NCI-H187 (cell line): ENCODE data around the gene STX8.
A peak's percentile ranks its signal among the peaks of the same experiment; 100 is the strongest.
"Not testable (repeated sequence)": the region's sequence is repeated elsewhere in the genome, so short reads cannot be mapped to it uniquely, and the experiment has no call there.

Source experiments
- DNase-seq, 2 experiments: peaks; one replicate each; lab custom pipeline; 2025; lab: John Stamatoyannopoulos, UW

STX8 gene

DNA sequence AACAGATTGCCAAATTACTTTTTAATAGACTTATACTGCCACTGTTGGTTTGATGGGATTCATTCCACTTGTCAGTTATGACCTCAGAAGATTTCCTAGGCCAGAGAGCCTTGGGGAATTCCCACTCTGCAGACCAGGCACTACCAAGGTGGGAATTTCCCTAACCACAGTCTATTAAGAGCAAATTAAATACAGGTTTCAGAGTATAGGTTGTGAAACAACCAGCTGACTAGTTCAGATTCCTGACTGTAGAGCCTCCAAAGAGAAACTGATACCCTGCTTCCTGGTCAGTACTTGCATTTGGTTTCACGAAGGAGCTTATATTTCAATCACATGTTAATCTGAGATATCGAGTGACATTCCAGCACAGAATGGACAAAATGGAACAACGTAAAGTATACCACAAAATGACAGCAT, 186.5 kb downstream of the STX8 start:
- DNase-seq, result no peak

DNA sequence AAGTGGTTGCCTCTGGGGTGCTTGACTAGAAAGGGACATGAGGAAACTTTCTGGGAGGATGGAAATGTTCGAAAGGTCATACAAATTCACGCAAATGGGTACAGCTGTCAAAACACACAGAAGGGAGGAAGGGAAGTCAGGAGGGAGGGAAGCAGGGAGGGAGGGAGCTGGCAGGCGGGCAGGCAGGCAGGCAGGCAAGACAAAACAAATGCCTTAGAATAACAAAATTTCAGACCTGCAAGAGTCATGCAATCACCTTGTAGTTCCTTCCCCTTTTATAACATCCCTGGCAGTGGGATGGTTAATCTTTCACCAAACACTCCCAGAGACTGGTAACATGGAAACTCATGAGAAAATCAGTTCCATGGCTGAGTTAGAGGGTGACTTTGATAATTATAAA, 189.2 kb downstream of the STX8 start:
- DNase-seq, result no peak

DNA sequence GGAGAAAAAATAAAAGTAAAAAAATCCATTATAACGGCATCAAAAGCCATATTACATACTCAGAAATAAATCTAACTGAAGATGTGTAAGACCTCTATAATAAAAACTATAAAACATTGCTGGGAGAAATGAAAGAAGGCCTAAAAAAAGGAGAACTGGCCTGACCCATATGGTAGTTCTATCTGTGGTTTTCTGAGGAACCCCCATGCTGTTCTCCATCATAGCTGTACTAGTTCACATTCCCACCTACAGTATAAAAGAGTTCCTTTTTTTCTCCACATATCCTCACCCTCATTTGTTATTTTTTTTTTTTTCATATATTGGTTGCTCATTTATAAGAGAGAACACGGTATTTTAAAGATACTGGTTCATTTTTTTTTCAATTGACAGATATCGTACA, 191.8 kb downstream of the STX8 start:
- DNase-seq, result no peak

DNA sequence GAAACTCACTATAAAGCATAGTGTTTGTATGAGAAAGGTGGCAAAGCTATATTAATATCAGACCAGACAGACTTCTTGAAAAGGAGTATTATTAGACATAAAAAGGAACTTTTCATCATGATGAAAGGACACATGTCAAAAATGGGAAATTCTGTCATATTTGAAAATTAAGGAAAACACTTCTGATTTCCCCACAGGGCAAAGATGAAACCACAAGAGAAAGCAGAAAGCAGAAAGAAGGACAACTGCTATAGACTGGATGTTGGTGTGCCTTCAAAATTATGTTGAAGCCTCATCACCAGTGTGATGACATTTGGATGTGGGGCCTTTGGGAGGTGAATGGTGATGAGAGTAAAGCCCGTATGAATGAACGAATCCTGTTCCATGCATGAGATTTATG, 193.0 kb downstream of the STX8 start:
- DNase-seq, result no peak

DNA sequence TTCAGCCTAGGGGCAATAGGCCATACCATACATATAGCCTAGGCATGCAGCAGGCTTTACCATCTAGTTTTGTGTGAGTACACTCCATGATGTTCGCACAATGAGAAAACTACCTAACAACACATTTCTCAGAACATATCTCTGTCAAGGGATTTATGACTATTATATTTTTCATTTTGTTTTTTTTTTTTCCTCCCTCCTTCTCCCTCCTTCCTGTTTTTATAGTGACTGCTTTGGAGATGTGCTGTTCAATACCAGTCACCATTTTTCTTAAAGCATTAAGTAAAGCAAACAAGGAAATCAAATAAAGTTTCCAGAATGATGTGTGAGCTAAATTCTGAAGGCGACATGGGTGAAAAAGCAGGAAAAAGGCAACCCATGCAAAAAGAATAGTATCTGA, 194.6 kb downstream of the STX8 start:
- no peak for DNase-seq

DNA sequence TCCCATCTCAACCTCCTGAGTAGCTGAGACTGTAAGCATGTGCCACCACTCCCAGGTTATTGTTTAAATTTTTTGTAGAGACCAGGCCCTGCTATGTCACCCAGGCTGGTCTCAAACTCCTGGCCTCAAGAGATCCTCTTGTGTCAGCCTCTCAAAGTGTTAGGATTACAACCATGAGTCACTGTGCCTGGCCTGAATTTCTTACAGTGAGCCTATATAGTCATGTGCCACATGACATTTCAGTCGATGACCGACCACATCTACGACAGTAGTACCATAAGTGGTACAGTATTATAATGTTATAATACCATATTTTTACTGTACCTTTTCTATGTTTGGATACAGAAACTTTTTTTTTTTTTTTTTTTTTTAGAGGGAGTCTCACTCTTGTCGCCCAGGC, 195.3 kb downstream of the STX8 start:
- no peak for DNase-seq

DNA sequence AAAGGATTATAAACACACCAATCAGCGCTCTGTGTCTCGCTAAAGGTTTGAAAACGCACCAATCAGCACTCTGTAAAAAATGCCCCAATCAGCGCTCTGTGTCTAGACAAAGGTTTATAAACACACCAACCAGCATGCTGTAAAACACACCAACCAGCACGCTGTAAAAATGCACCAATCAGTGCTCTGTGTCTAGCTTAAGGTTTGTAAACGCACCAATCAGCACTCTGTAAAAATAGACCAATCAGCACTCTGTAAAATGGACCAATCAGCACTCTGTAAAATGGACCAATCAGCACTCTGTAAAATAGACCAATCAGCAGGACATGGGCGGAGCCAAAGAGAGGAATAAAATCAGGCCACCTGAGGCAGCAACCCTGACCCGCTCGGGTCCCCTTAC, 199.4 kb downstream of the STX8 start:
- DNase-seq, result not testable (repeated sequence)

DNA sequence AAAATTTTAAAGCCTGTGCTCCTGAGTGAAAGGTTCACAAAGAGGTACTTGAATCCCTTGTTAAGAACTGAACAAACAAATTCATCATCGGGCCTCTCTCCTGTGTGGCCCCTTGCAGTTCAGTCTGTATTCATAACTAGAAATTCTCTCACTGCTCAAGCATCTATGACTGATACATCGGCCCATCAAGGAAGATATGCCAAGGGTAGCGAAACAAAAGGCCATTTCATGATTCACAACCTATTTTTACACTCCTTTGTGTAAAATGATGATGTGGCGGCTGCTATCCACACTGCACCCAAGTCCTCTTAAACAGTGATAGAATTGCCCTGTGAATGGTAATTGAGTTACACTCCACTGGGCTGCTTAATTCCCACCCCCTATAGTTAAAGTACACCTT, 204.6 kb downstream of the STX8 start:
- DNase-seq, result peak; percentile 65 to 66

DNA sequence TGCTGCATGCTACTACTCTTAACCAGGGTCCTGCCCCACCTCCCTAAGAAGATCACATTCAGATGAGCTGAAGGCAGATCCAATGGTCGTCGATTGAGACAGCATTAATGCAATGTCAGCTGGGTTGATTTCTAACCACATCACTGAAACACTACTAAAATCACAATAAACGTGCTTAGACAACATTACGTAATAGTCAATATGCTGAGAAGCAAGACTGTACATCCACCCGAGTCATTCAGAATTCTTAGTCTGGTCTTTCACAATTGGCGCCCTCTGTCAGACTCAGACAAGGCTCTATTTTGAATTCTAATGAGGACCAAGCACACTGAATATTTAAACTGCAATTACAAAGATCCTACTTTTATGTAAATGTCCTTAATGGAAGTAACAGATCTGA, 205.2 kb downstream of the STX8 start:
- peak in 1 of 2 experiments; percentile 29 for DNase-seq

DNA sequence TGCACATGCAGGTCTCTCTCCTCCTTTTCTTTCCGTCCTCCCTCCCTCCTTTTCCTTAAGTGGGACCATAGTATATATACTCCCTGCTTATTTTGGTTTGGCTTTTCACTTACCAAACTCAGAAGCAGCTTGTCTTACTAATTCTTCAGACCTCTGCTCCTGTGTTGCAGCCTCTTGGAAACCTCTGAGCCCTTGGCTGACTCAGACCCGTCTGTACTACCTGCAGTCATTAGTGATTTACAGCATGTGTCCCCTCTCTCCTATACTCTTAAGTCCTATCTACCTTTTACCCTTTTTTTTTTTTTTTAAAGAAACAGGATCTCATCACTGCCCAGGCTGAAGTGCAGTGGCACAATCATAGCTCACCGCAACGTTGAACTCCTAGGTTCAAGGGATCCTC, 207.0 kb downstream of the STX8 start:
- DNase-seq, result no peak

DNA sequence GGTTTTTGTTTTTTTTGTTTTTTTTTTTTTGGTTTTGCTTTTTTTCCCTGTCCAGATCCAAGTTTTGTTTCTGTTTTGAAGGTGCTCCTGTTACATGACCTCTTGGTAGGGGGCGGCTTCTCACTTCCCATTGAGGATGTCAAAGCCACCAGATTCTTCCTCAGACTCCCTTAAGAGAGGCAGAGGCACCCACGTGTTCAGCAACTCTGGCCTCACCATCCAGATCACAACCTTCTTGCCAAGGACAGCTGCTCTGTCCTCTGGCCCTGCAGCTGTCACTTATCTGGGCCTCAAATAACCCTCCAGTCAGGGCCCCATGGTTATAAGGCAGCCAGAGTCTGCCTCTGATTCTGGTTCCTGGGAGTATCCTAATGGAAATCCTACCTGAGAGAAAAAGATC, 208.5 kb downstream of the STX8 start:
- DNase-seq, result no peak

DNA sequence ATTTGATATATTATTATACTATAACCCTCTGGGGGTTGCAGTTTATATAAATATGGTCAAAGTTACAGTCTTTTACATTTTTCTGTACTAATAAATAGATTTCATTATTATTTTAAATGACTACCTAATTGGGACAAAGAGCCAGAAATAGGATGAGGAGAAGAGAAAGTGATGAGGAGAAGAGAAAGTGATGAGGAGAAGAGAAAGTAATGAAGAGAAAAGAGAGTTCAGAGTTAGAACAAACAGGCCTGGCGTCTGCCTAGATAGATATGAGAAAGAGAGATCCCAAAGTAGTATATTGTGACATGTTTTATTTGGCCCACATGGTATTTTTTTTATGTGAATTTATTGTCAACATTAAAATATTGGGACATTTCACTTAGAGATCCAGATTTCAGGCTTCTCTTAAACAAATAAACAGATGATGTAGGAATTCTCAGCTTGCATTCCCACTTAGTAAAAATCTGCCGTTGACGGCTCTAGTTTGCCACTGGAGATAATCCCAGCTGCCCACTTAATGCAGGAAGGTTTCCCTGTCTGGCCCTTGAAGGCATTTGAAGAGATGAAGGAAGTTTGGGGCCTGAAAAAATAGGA, 210.7 kb downstream of the STX8 start:
- no peak for DNase-seq

DNA sequence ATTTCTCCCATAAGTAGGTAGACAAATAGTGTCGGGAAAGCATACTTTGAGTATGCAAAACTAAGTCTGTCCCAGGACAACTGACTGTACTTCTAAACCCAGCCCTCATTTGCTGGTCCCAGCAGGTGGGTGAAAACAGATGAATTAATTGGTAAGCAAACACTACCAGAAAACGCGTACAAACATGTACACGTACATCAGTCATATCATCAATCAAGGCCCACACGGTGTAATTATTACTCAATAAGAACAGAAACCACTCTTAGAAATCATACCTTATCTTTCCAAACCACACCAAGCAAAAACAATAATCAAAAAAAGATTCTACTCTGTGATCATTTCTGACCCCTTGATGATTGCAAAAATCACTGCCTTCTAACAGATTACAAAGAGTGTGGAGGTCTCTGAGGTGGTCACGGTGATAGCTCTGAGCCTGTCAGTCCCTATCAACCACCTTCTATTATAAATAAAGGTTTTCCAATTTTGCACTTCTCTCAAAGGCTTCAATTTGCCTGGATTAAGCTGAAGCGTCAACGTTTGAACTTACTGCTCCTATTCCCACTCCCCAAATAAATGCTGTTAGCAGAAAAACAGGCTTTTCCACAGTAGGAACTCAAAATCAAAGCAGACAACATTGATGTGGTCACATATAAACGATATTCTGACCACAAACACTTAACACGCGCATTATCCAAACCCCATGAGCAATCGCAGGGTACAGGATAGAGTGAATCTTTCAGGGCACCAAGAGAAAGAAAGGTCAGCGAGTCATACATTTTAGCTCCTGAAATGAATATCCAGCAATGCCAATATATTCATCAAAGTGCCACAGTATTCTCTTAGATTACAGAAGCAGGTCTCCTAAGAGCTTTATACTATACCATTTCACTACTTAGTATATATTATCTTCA, 211.9 kb downstream of the STX8 start:
- DNase-seq, result no peak

DNA sequence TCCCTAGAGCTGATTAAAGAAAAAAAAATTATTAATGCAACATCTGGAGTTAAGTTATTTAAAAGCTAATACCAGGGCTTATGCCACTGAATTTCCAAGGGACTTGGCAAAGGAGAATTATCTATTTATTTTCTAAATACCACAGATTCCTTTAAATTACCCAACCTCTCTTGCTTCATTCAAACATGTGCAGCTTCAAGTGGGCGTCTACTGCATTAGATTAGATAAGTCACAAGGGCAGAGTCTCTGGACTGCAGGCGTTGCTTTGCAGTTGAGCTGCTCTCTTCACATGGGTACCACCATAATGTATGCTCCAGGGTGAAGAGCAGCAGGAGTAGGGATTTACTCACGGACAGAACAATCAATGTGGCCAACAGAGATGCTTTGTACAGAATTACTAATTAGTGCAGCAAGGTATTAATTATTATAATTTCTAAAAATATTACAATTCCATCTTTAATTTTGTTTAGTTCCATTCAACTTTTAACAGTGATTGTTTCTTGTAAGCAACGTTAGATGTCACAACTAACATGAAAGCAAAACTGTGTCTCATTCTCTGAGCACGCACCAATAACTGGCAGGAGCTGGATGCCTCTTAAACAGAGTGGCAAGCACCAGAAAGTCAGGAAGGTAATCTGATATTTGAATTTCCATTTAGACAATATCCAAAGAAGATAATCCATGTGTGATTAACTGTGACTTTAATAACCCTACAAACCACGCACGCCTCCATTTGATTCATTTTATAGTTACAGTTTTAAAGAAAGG, 214.2 kb downstream of the STX8 start:
- DNase-seq, result no peak

DNA sequence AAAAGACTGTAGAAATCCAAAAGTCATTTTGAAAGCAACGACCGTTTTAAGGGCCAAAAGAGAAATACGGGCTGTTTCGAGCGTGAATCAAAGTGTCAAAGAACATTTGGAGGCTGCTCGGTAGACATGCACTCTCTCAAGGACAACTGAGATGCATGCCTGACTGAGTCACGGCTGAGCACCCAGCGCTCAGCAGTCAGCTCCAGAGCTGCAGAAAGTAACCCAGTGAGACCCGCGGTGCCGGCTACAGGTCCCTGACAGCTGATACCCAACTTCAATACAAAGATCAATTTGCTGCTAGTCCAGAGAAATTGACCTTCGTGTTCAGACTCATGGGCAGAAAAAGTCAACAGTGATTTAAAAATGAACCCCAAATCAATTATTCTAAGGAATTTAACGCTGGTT, 214.9 kb downstream of the STX8 start:
- DNase-seq, result no peak

DNA sequence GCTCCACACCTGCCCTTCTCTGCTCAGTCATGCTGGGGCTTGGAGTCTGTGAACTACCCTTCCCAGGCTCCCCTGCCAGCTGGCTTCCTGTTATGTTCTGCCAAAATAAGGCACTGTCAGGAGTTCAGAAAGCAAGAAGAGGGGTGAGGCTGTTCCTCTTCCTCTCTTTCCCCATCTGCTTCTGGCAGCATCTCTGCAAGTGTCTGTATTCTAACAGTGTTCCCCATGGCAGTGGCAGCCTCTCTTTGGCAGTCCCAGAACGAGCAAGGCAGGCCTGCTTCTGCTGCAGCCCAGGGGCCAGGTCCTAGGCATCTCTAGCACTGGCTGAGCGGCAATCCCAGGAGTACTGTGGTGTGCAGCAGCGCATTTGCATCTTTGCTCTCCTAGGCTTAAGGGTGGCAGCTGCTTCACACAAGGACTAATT, 219.1 kb downstream of the STX8 start:
- DNase-seq, result no peak

DNA sequence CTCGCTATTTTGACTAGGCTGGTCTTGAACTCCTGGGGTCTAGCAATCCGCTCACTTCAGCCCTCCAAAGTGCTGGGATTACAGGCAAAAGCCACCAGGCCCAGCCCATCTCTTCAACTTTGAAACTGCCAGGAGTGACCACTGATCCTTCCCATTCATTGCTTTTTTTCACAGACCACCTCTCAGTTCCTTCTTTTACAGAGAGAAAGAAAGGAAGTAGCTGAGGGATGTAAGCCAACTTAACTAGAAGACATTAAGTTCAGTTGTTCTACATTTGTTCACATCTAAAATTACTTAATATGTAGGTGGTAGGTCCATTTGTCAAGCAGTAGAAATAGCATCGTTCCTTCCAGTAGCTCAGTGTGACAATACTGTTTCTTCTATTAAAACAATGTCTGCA, 219.8 kb downstream of the STX8 start:
- no peak for DNase-seq

DNA sequence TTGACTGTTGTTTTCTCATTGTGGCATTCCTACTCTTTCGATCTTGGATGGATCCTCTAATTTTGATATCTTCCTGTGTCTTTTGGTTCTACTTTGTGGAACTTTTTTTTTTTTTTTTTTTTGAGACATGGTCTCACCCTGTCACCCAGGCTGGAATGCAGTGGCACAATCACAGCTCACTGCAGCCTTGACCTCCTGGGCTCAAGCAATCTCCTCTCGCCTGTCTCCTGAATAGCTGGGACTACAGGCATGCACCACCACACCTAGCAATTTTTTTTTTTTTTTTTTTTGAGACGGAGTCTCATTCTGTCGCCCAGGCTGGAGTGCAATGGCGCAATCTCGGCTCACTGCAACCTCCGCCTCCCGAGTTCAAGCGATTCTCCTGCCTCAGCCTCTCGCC, 220.4 kb downstream of the STX8 start:
- DNase-seq, result not testable (repeated sequence)

DNA sequence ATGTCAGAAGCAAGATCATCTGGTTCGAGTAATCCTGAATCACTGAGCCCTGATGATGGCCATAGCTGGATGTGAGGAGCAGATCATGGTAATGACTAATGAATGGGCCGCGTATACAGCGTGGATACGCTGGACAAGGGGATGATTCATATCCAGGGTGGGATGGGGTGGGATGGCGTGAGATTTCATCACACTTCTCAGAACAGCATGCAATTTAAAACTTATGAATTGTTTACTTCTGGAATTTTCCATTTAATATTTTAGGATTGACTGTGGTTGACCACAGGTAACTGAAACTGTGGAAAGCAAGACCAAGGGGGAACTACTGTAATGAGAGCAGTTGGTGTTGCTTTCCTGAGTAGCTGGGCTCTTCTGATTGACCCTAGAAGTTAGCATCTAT, 225.5 kb downstream of the STX8 start:
- DNase-seq, result no peak

DNA sequence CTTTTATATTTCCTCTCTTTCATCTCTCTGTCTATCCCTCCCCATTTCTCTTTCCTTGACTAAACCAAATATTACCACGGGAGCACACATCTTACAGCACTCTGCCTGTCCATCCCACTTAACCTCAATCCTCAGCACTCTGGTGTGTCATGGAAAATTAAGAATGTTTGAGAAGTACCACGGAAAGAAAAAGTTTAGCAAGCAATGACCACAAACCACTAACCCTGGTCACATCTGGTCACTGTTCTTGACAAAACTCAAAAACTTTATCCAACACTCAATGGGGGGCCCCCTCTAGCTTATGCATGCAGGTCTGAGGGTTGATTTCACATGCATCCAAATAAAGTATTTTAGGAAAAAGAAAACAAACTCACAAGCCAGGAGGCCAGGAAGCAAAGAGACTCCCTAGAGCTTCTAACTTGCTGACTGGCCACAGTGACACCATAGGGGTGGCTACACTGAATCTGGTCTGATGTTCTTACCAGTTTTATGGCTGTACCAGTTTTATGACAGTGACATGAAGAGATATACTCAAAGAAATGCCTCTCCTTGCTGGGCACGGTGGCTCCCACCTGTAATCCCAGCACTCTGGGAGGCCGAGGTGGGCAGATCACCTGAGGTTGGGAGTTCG, 229.2 kb downstream of the STX8 start:
- DNase-seq, result no peak

DNA sequence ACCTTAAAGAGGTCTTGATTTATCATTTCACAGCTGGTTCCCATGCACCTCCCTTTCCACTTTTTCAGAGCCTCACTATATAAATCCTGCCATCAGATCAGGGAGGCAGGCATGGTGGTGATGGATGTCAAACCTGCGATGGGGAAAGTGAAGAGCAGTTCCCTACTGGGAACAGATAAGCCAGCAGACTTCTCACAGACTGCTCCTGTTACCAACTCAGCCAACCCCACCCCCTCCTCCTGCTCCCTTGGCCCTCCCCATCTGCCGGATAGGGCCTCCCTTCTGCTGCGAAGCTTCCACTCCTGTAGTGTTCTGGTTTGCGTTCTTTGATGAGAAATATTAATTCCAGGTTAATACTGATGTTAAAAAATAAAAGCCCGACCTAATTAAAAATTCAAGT, 232.1 kb downstream of the STX8 start:
- no peak for DNase-seq

DNA sequence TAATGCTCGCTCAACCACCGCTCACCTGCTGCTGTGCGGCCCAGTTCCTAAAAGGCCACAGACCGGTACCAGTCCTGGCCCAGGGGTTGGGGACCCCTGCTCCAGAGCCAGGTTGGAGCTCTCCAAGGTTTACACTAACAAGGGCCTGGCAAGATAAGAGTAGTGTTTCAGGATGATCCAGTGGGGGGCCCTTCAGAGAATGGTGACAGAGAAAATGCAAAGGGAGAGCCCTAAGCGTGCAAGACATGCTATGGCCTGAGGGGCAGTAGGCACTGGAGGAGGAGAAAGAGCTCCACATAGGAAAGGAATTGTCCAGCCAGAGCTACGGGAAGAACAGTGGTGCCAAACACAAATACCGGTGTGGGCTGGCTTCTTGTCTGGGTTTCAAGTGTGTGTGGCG, 233.4 kb downstream of the STX8 start:
- no peak for DNase-seq
